Measurements from ENCODE around the gene SCYGR6. TPM values are rescaled to one million over a fixed set of nuclear protein-coding genes. Genes with fewer than 3 reads are reported as not detected.

SCYGR6 gene
- total and polyA plus RNA-seq, 3 experiments from 2014 or later, result not detected

DNA sequence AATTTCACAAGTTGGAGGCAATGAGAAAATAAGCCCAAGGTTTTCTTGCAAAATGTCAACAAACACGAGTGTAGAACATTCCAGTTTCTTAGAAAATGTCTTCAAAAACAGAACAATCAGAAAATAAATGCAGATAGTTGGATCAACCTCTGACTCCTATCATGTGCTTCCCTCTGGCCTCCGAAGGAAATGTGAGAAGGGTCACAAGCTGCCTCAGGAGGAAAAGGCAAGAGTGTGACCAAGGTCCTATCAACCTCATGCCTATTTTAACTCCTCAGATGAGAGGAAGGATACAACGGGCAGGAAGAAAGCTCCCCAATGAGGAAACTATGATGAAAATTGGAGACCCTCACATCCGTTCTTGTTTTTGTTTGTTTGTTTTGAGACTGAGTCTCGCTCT is 50.1 kb downstream of the SCYGR6 start:
- Histone ChIP-seq H3K27me3 (ENCODE audit: insufficient read depth, low read length, poor library complexity, severe bottlenecking) (no peaks in the 10 kb centered on the region), H3K27ac (ENCODE audit: low read depth, low read length) (no peak overlapping the region), H3K36me3 (ENCODE audit: insufficient read depth, low read length) (no peaks in the 10 kb centered on the region), H3K4me1 (ENCODE audit: insufficient read depth, low read length) (no peaks in the 10 kb centered on the region), H3K4me3 (ENCODE audit: low read length) (no peak overlapping the region), H3K9me3 (ENCODE audit: low read length) (no peaks in the 10 kb centered on the region)
- DNase-seq, result no peak
- no peak overlapping the region for H3K4me3 Mint-ChIP-seq
- CTCF ChIA-PET, result no interaction called here
- POLR2A ChIA-PET, result no interaction called here
- H3K9me3 Mint-ChIP-seq, result no peaks in the 10 kb centered on the region
- H3K36me3 Mint-ChIP-seq, result no peaks in the 10 kb centered on the region
- peaks cover 14 to 17% of the 10 kb centered on the region in 2 donors for H3K27me3 Mint-ChIP-seq
- no peaks in the 10 kb centered on the region for H3K4me1 Mint-ChIP-seq
- H3K27ac Mint-ChIP-seq, result no peak overlapping the region

Other genes starting within 250 kb of the SCYGR6 start
- gene SCYGR2, start 125.9 kb downstream of the SCYGR6 start, total RNA-seq, result not detected
- gene SCYGR2, start 125.9 kb downstream of the SCYGR6 start, polyA plus RNA-seq, result not detected
- not detected for gene SCYGR3, start 109.9 kb downstream of the SCYGR6 start, total RNA-seq
- not detected for gene SCYGR3, start 109.9 kb downstream of the SCYGR6 start, polyA plus RNA-seq
- not detected for gene SCYGR4, start 107.3 kb downstream of the SCYGR6 start, total RNA-seq
- not detected for gene SCYGR4, start 107.3 kb downstream of the SCYGR6 start, polyA plus RNA-seq
- gene SCYGR5, start 58.0 kb downstream of the SCYGR6 start, total RNA-seq, result not detected
- not detected for gene SCYGR5, start 58.0 kb downstream of the SCYGR6 start, polyA plus RNA-seq
- gene SLC19A3, start 6.7 kb downstream of the SCYGR6 start, total RNA-seq, result not detected
- not detected for gene SLC19A3, start 6.7 kb downstream of the SCYGR6 start, polyA plus RNA-seq
- gene SCYGR7, start 3.6 kb upstream of the SCYGR6 start, total RNA-seq, result not detected
- gene SCYGR7, start 3.6 kb upstream of the SCYGR6 start, polyA plus RNA-seq, result not detected
- gene SCYGR8, start 21.1 kb upstream of the SCYGR6 start, total RNA-seq, result not detected
- not detected for gene SCYGR8, start 21.1 kb upstream of the SCYGR6 start, polyA plus RNA-seq
- gene CCL20, start 89.1 kb upstream of the SCYGR6 start, total RNA-seq, result 1 to 10 TPM; 3.5 to 5.0 TPM
- gene CCL20, start 89.1 kb upstream of the SCYGR6 start, polyA plus RNA-seq, result 0.63 TPM
- gene DAW1, start 146.9 kb upstream of the SCYGR6 start, total RNA-seq, result not detected
- not detected for gene DAW1, start 146.9 kb upstream of the SCYGR6 start, polyA plus RNA-seq

All from CD8-positive, alpha-beta memory T cell (primary cell).